ENCODE data around the gene METTL2B. TPM values are rescaled to one million over a fixed set of nuclear protein-coding genes. Genes with fewer than 3 reads are reported as not detected.
"Not testable (repeated sequence)": the region's sequence is repeated elsewhere in the genome, so short reads cannot be mapped to it uniquely, and the experiment has no call there.

METTL2B gene
- 15.7 TPM for total RNA-seq

GRCh38 chr7:128476402-128477335 is at the start of gene METTL2B:
Gene METTL2B (plus strand): TSS chr7:128476748. CDS start chr7:128476766, 18 bp downstream.
- Histone ChIP-seq H3K9ac (ENCODE audit: low read depth in 1 of 3, low read length in 3 of 3) (peak within 1 kb of the TSS; percentile 77 to 89 (median 85)), H3K4me1 (ENCODE audit: control insufficient read depth in 3 of 3, insufficient read depth in 3 of 3, low read length in 3 of 3) (peaks cover 9 to 12% (median 11%) of the 10 kb centered on the region in 3 donors), H3K27ac (ENCODE audit: low read depth, low read length) (peak within 1 kb of the TSS; percentile 78), H3K4me3 (ENCODE audit: low read length in 3 of 3) (peak within 1 kb of the TSS; percentile 86 to 87 (median 87))
- not testable (repeated sequence) for H3K36me3 ChIP-seq (ENCODE audit: control insufficient read depth in 3 of 3, insufficient read depth in 3 of 3, low read length in 3 of 3); H3K27me3 ChIP-seq (ENCODE audit: control insufficient read depth in 3 of 3, insufficient read depth in 3 of 3, low read length in 3 of 3); H3K9me3 ChIP-seq (ENCODE audit: control insufficient read depth in 3 of 3, low read length in 3 of 3)

- Histone ChIP-seq H3K4me1 (ENCODE audit: control insufficient read depth in 3 of 3, insufficient read depth in 3 of 3, low read length in 3 of 3) (peaks cover 0 to 5% (median 0%) of the 10 kb centered on the region in 3 donors), H3K36me3 (ENCODE audit: control insufficient read depth in 3 of 3, insufficient read depth in 3 of 3, low read length in 3 of 3) (no peaks in the 10 kb centered on the region), H3K9me3 (ENCODE audit: control insufficient read depth in 3 of 3, low read length in 3 of 3) (no peaks in the 10 kb centered on the region), H3K4me3 (ENCODE audit: low read length in 3 of 3) (no peak overlapping the region), H3K27ac (ENCODE audit: low read depth, low read length) (no peak overlapping the region), H3K9ac (ENCODE audit: low read depth in 1 of 3, low read length in 3 of 3) (peak overlapping the region in 1 of 3 donors; percentile 7), H3K27me3 (ENCODE audit: control insufficient read depth in 3 of 3, insufficient read depth in 3 of 3, low read length in 3 of 3) (peaks cover 0 to 5% (median 0%) of the 10 kb centered on the region in 3 donors)
Observed at GRCh38 chr7:128427289-128427891, 49.2 kb upstream of the METTL2B start.

GRCh38 chr7:128430207-128430606 is 46.3 kb upstream of the METTL2B start:
- no peaks in the 10 kb centered on the region for H3K9me3 ChIP-seq (ENCODE audit: control insufficient read depth in 3 of 3, low read length in 3 of 3)
- no peak overlapping the region for H3K9ac ChIP-seq (ENCODE audit: low read depth in 1 of 3, low read length in 3 of 3)
- peaks cover 0 to 5% (median 0%) of the 10 kb centered on the region in 3 donors for H3K27me3 ChIP-seq (ENCODE audit: control insufficient read depth in 3 of 3, insufficient read depth in 3 of 3, low read length in 3 of 3)
- H3K4me3 ChIP-seq (ENCODE audit: low read length in 3 of 3), result no peak overlapping the region
- no peak overlapping the region for H3K27ac ChIP-seq (ENCODE audit: low read depth, low read length)
- no peaks in the 10 kb centered on the region for H3K36me3 ChIP-seq (ENCODE audit: control insufficient read depth in 3 of 3, insufficient read depth in 3 of 3, low read length in 3 of 3)
- no peaks in the 10 kb centered on the region for H3K4me1 ChIP-seq (ENCODE audit: control insufficient read depth in 3 of 3, insufficient read depth in 3 of 3, low read length in 3 of 3)

- H3K36me3 ChIP-seq (ENCODE audit: control insufficient read depth in 3 of 3, insufficient read depth in 3 of 3, low read length in 3 of 3), result no peaks in the 10 kb centered on the region
- H3K4me3 ChIP-seq (ENCODE audit: low read length in 3 of 3), result no peak overlapping the region
- no peaks in the 10 kb centered on the region for H3K4me1 ChIP-seq (ENCODE audit: control insufficient read depth in 3 of 3, insufficient read depth in 3 of 3, low read length in 3 of 3)
- no peak overlapping the region for H3K27ac ChIP-seq (ENCODE audit: low read depth, low read length)
- peaks cover 0 to 5% (median 0%) of the 10 kb centered on the region in 3 donors for H3K27me3 ChIP-seq (ENCODE audit: control insufficient read depth in 3 of 3, insufficient read depth in 3 of 3, low read length in 3 of 3)
- H3K9me3 ChIP-seq (ENCODE audit: control insufficient read depth in 3 of 3, low read length in 3 of 3), result no peaks in the 10 kb centered on the region
- H3K9ac ChIP-seq (ENCODE audit: low read depth in 1 of 3, low read length in 3 of 3), result no peak overlapping the region
Observed at GRCh38 chr7:128431221-128431620, 45.3 kb upstream of the METTL2B start.

GRCh38 chr7:128431754-128432153 is 44.8 kb upstream of the METTL2B start:
- Histone ChIP-seq H3K4me3 (ENCODE audit: low read length in 3 of 3) (no peak overlapping the region), H3K27me3 (ENCODE audit: control insufficient read depth in 3 of 3, insufficient read depth in 3 of 3, low read length in 3 of 3) (peaks cover 0 to 5% (median 0%) of the 10 kb centered on the region in 3 donors), H3K36me3 (ENCODE audit: control insufficient read depth in 3 of 3, insufficient read depth in 3 of 3, low read length in 3 of 3) (no peaks in the 10 kb centered on the region), H3K9me3 (ENCODE audit: control insufficient read depth in 3 of 3, low read length in 3 of 3) (no peaks in the 10 kb centered on the region), H3K4me1 (ENCODE audit: control insufficient read depth in 3 of 3, insufficient read depth in 3 of 3, low read length in 3 of 3) (no peaks in the 10 kb centered on the region), H3K27ac (ENCODE audit: low read depth, low read length) (no peak overlapping the region), H3K9ac (ENCODE audit: low read depth in 1 of 3, low read length in 3 of 3) (no peak overlapping the region)

- no peak overlapping the region for H3K4me3 ChIP-seq (ENCODE audit: low read length in 3 of 3)
- H3K9ac ChIP-seq (ENCODE audit: low read depth in 1 of 3, low read length in 3 of 3), result no peak overlapping the region
- no peaks in the 10 kb centered on the region for H3K36me3 ChIP-seq (ENCODE audit: control insufficient read depth in 3 of 3, insufficient read depth in 3 of 3, low read length in 3 of 3)
- H3K27me3 ChIP-seq (ENCODE audit: control insufficient read depth in 3 of 3, insufficient read depth in 3 of 3, low read length in 3 of 3), result peaks cover 0 to 5% (median 0%) of the 10 kb centered on the region in 3 donors
- no peaks in the 10 kb centered on the region for H3K9me3 ChIP-seq (ENCODE audit: control insufficient read depth in 3 of 3, low read length in 3 of 3)
- H3K4me1 ChIP-seq (ENCODE audit: control insufficient read depth in 3 of 3, insufficient read depth in 3 of 3, low read length in 3 of 3), result no peaks in the 10 kb centered on the region
- H3K27ac ChIP-seq (ENCODE audit: low read depth, low read length), result no peak overlapping the region
Observed at GRCh38 chr7:128434413-128435326, 41.9 kb upstream of the METTL2B start.

GRCh38 chr7:128435327-128435686 is 41.2 kb upstream of the METTL2B start:
- Histone ChIP-seq H3K4me1 (ENCODE audit: control insufficient read depth in 3 of 3, insufficient read depth in 3 of 3, low read length in 3 of 3) (no peaks in the 10 kb centered on the region), H3K4me3 (ENCODE audit: low read length in 3 of 3) (no peak overlapping the region), H3K9me3 (ENCODE audit: control insufficient read depth in 3 of 3, low read length in 3 of 3) (no peaks in the 10 kb centered on the region), H3K27me3 (ENCODE audit: control insufficient read depth in 3 of 3, insufficient read depth in 3 of 3, low read length in 3 of 3) (peaks cover 0 to 5% (median 0%) of the 10 kb centered on the region in 3 donors), H3K27ac (ENCODE audit: low read depth, low read length) (no peak overlapping the region), H3K9ac (ENCODE audit: low read depth in 1 of 3, low read length in 3 of 3) (no peak overlapping the region), H3K36me3 (ENCODE audit: control insufficient read depth in 3 of 3, insufficient read depth in 3 of 3, low read length in 3 of 3) (no peaks in the 10 kb centered on the region)

GRCh38 chr7:128437426-128438332 is 38.9 kb upstream of the METTL2B start:
- no peak overlapping the region for H3K4me3 ChIP-seq (ENCODE audit: low read length in 3 of 3)
- H3K4me1 ChIP-seq (ENCODE audit: control insufficient read depth in 3 of 3, insufficient read depth in 3 of 3, low read length in 3 of 3), result no peaks in the 10 kb centered on the region
- H3K27ac ChIP-seq (ENCODE audit: low read depth, low read length), result no peak overlapping the region
- no peak overlapping the region for H3K9ac ChIP-seq (ENCODE audit: low read depth in 1 of 3, low read length in 3 of 3)
- H3K9me3 ChIP-seq (ENCODE audit: control insufficient read depth in 3 of 3, low read length in 3 of 3), result no peaks in the 10 kb centered on the region
- H3K27me3 ChIP-seq (ENCODE audit: control insufficient read depth in 3 of 3, insufficient read depth in 3 of 3, low read length in 3 of 3), result no peaks in the 10 kb centered on the region
- H3K36me3 ChIP-seq (ENCODE audit: control insufficient read depth in 3 of 3, insufficient read depth in 3 of 3, low read length in 3 of 3), result no peaks in the 10 kb centered on the region

GRCh38 chr7:128442356-128442755 is 34.2 kb upstream of the METTL2B start:
- Histone ChIP-seq H3K27ac (ENCODE audit: low read depth, low read length) (no peak overlapping the region), H3K36me3 (ENCODE audit: control insufficient read depth in 3 of 3, insufficient read depth in 3 of 3, low read length in 3 of 3) (no peaks in the 10 kb centered on the region), H3K9me3 (ENCODE audit: control insufficient read depth in 3 of 3, low read length in 3 of 3) (no peaks in the 10 kb centered on the region), H3K4me3 (ENCODE audit: low read length in 3 of 3) (no peak overlapping the region), H3K4me1 (ENCODE audit: control insufficient read depth in 3 of 3, insufficient read depth in 3 of 3, low read length in 3 of 3) (no peaks in the 10 kb centered on the region), H3K27me3 (ENCODE audit: control insufficient read depth in 3 of 3, insufficient read depth in 3 of 3, low read length in 3 of 3) (no peaks in the 10 kb centered on the region), H3K9ac (ENCODE audit: low read depth in 1 of 3, low read length in 3 of 3) (no peak overlapping the region)

Measured in skeletal muscle tissue (tissue), 4 donors.